K562 (cell line): ENCODE measurements around the gene CCR2. TPM values are rescaled to one million over a fixed set of nuclear protein-coding genes. Genes with fewer than 3 reads are reported as not detected.
A peak's percentile ranks its signal among the peaks of the same experiment; 100 is the strongest.

Source experiments
- ATF1 ChIP-seq, 2 experiments: fragments of 450-650 bp in 1 of 2; IDR thresholded peaks; 2 replicates each; pipeline ENCODE4 v1.6.1; 2016; ENCODE audit warnings: missing compliant biosample characterization in 1 of 2, missing genetic modification characterization in 1 of 2
- CBX8 ChIP-seq: fragments of 200-600 bp; sonication (generic); IDR thresholded peaks from 2 replicates; pipeline ENCODE4 v1.6.1; 2012; ENCODE audit warnings: borderline replicate concordance, mixed run types, low read depth, mild to moderate bottlenecking, moderate library complexity, mixed read lengths, low read length, control low read depth, inconsistent platforms; ENCODE audit not compliant: poor library complexity, severe bottlenecking; ENCODE audit errors: extremely low read depth
- ETV5 ChIP-seq: sonication (generic); formaldehyde crosslinking; IDR thresholded peaks from 2 replicates; pipeline ENCODE4 v1.4.0; 2020; ENCODE audit warnings: low read depth, mild to moderate bottlenecking, missing genetic modification reagents
- HDAC6 ChIP-seq: IDR thresholded peaks from 2 replicates; pipeline ENCODE4 v1.6.1; 2012; ENCODE audit warnings: low read depth, mild to moderate bottlenecking, control low read depth, inconsistent platforms, low read length, moderate library complexity
- HMBOX1 ChIP-seq: sonication (generic); IDR thresholded peaks from 2 replicates; pipeline ENCODE4 v1.6.1; 2016
- HNRNPH1 ChIP-seq: fragments of 200-400 bp; formaldehyde crosslinking; optimal IDR thresholded peaks from 2 replicates; pipeline ENCODE3; 2017; ENCODE audit warnings: low read depth, mild to moderate bottlenecking, low read length, moderate library complexity
- KAT7 ChIP-seq: sonication (generic); formaldehyde crosslinking; IDR thresholded peaks from 2 replicates; pipeline ENCODE4 v1.8.0; 2022; ENCODE audit warnings: missing genetic modification reagents, mild to moderate bottlenecking, borderline replicate concordance
- KDM4B ChIP-seq, 2 experiments: fragments of 450-650 bp in 1 of 2; sonication (generic) in 1 of 2; IDR thresholded peaks; 2 replicates each; pipeline ENCODE4 v1.6.1; 2016 to 2017; ENCODE audit warnings: borderline replicate concordance in 2 of 2, antibody characterized with exemption in 1 of 2, low read depth in 1 of 2, mild to moderate bottlenecking in 1 of 2
- MAFG ChIP-seq: fragments of 450-650 bp; conservative IDR thresholded peaks from 2 replicates; pipeline ENCODE4 v1.6.1; 2016; ENCODE audit warnings: missing genetic modification characterization, missing compliant biosample characterization
- MEIS2 ChIP-seq: fragments of 450-650 bp; IDR thresholded peaks from 2 replicates; pipeline ENCODE4 v1.6.1; 2014; ENCODE audit warnings: mild to moderate bottlenecking; ENCODE audit not compliant: partially characterized antibody
- NR2C2 ChIP-seq, 2 experiments: fragments of 200-800 bp in 1 of 2; sonication (Bioruptor generic) in 1 of 2; sonication (generic) in 1 of 2; formaldehyde crosslinking in 1 of 2; IDR thresholded peaks; 2 replicates each; pipeline versions ENCODE4 v1.6.1 to v1.8.0; 2016 to 2022; ENCODE audit warnings: mild to moderate bottlenecking in 1 of 2, missing compliant biosample characterization in 1 of 2, missing genetic modification characterization in 1 of 2, missing genetic modification reagents in 1 of 2
- PML ChIP-seq: IDR thresholded peaks from 2 replicates; pipeline ENCODE4 v1.6.1; 2012; ENCODE audit warnings: low read length, inconsistent platforms
- SMARCE1 ChIP-seq: fragments of 450-650 bp; IDR thresholded peaks from 2 replicates; pipeline ENCODE4 v1.7.1; 2016; ENCODE audit warnings: mild to moderate bottlenecking
- TAF7 ChIP-seq: fragments of 450-650 bp; IDR thresholded peaks from 2 replicates; pipeline ENCODE4 v1.6.1; 2016; ENCODE audit warnings: missing genetic modification characterization, missing compliant biosample characterization
- TFE3 ChIP-seq: fragments of 450-650 bp; formaldehyde crosslinking; IDR thresholded peaks from 2 replicates; pipeline ENCODE4 v1.4.0; 2020; ENCODE audit warnings: mild to moderate bottlenecking, mixed read lengths
- ZC3H4 ChIP-seq: sonication (generic); formaldehyde crosslinking; IDR thresholded peaks from 2 replicates; pipeline ENCODE4 v1.9.0; 2021; ENCODE audit warnings: missing genetic modification reagents, borderline replicate concordance
- ZNF696 ChIP-seq: fragments of 250-450 bp; sonication (Bioruptor Pico); conservative IDR thresholded peaks from 2 replicates; pipeline ENCODE4 v1.4.0; 2020; ENCODE audit warnings: mild to moderate bottlenecking, moderate library complexity
- polyA plus RNA-seq, 8 experiments: library from polyadenylated mRNA; depleted of rRNA in 4 of 8; stranded (reverse) in 5 of 8; unstranded in 3 of 8; fragments of >200 nt; fragmentation: Nextera tagmentation in 2 of 8; fragmentation: Illumina TruSeq in 1 of 8; extraction: Ambion mirVana in 2 of 8; extraction: Trizol in 1 of 8; gene quantifications; 2 replicates each; pipeline versions ENCODE4 v1.2.1 to v1.2.3, GENCODE V29; 2011 to 2014; ENCODE audit warnings: inconsistent platforms in 1 of 8, missing spikeins in 1 of 8
- total RNA-seq, 7 experiments: library from RNA; depleted of rRNA in 6 of 7; stranded (reverse); fragments of >200 nt in 6 of 7; fragmentation: Illumina TruSeq in 2 of 7; extraction: Trizol in 2 of 7; gene quantifications; 2 replicates each; pipeline versions ENCODE4 v1.2.1 to v1.2.3, GENCODE V29; 2011 to 2021; ENCODE audit warnings: low replicate concordance in 1 of 7
- TF ChIP-seq, protein P1 (sequence below): fragments of 250-450 bp; sonication (Bioruptor Pico); IDR thresholded peaks from 2 replicates; pipeline ENCODE4 v1.6.1; 2021; ENCODE audit warnings: mild to moderate bottlenecking
- TF ChIP-seq, protein P2 (sequence below), 2 experiments: IDR thresholded peaks; 2 replicates each; pipeline ENCODE4 v1.6.1; 2012; ENCODE audit warnings: improper control_type of control experiment in 2 of 2, low read depth in 2 of 2, low read length in 2 of 2, borderline replicate concordance in 1 of 2

Gene CCR2
- total and polyA plus RNA-seq, 9 of the 15 experiments (the other 6 are each of a cell fraction or from before 2014, with no cell fraction given) = not detected

DNA sequence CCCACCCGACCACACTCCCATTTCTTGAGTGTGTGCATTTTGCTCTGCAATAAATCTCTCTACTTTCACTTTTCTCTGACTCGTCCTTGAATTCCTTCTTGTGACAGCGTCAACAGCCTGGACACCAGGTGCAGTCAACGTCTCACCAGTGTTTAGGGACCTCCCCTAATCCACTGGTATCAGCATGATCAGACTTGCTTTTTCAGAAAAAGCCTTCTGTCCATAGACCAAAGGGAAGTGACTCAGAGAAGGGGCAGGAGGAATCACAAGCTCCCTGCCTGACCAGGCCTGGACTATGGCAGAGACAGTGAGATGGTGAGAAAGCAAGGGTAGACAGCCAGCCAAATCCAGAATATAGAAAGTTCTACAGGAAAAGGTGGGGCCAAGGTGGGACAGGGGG lies 32.3 kb downstream of the CCR2 start (continued):
- TF ChIP-seq KDM4B (IDR thresholded peaks at IDR 0.05; ENCODE audit: borderline replicate concordance in 2 of 2, low read depth in 1 of 2) (no peak), ZNF696 (CRISPR knock-in tag) (no peak), CBX8 (no peak), PML (no peak), SMARCE1 (peak; percentile 66; the same call in 1 of the 2 replicates), HMBOX1 (peak; percentile 52; the same call in 1 of the 2 replicates), ATF1 (CRISPR knock-in tag; IDR thresholded peaks at IDR 0.05) (no peak), ATF1 (tag; IDR thresholded peaks at IDR 0.05) (peak; percentile 51), MEIS2 (peak; percentile 95), HNRNPH1 (no peak), ETV5 (CRISPR knock-in tag) (peak; percentile 24; the same call in 1 of the 2 replicates), TFE3 (CRISPR knock-in tag) (no peak), NR2C2 (CRISPR knock-in tag; IDR thresholded peaks at IDR 0.05) (no peak), NR2C2 (tag; IDR thresholded peaks at IDR 0.05) (peak; percentile 55; the same call in 1 of the 2 replicates), ZC3H4 (CRISPR knock-in tag) (no peak), KAT7 (CRISPR knock-in tag) (no peak), MAFG (tag) (no peak), HDAC6 (no peak), TAF7 (tag) (no peak)
- TF ChIP-seq, protein P1, sequence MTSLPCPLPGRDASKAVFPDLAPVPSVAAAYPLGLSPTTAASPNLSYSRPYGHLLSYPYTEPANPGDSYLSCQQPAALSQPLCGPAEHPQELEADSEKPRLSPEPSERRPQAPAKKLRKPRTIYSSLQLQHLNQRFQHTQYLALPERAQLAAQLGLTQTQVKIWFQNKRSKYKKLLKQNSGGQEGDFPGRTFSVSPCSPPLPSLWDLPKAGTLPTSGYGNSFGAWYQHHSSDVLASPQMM = no peak
- TF ChIP-seq, protein P2, sequence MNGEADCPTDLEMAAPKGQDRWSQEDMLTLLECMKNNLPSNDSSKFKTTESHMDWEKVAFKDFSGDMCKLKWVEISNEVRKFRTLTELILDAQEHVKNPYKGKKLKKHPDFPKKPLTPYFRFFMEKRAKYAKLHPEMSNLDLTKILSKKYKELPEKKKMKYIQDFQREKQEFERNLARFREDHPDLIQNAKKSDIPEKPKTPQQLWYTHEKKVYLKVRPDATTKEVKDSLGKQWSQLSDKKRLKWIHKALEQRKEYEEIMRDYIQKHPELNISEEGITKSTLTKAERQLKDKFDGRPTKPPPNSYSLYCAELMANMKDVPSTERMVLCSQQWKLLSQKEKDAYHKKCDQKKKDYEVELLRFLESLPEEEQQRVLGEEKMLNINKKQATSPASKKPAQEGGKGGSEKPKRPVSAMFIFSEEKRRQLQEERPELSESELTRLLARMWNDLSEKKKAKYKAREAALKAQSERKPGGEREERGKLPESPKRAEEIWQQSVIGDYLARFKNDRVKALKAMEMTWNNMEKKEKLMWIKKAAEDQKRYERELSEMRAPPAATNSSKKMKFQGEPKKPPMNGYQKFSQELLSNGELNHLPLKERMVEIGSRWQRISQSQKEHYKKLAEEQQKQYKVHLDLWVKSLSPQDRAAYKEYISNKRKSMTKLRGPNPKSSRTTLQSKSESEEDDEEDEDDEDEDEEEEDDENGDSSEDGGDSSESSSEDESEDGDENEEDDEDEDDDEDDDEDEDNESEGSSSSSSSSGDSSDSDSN (IDR thresholded peaks at IDR 0.05; ENCODE audit: borderline replicate concordance in 1 of 2, low read depth in 2 of 2, low read length in 2 of 2) = no peak
